Esophagus squamous epithelium (tissue), 5 donors: ENCODE data around the gene GPRIN2. TPM values are rescaled to one million over a fixed set of nuclear protein-coding genes. Genes with fewer than 3 reads are reported as not detected.
A peak's percentile ranks its signal among the peaks of the same experiment; 100 is the strongest.

Experiments
- DNase-seq: peaks from one replicate; lab custom pipeline; 2025; lab: John Stamatoyannopoulos, UW
- H3K27ac ChIP-seq, 4 donors: fragments of 200-600 bp; sonication (generic); one replicate each; pipeline ENCODE4 v1.5.1; 2016 to 2019; ENCODE audit warnings: mild to moderate bottlenecking in 1 of 4
- H3K27me3 ChIP-seq, 4 donors: fragments of 200-600 bp; sonication (generic); 1 replicate in 3 of 4; 2 replicates in 1 of 4; pipeline versions ENCODE4 v1.5.1 to v1.6.0; 2017 to 2021; ENCODE audit warnings: antibody characterized with exemption in 1 of 4
- H3K36me3 ChIP-seq, 3 donors: fragments of 200-600 bp; sonication (generic); one replicate each; pipeline ENCODE4 v1.5.1; 2016 to 2019
- H3K4me1 ChIP-seq, 3 donors: fragments of 200-600 bp; sonication (generic); one replicate each; pipeline ENCODE4 v1.5.1; 2017 to 2019
- H3K4me3 ChIP-seq, 4 donors: fragments of 200-600 bp; sonication (generic); 1 replicate in 3 of 4; 2 replicates in 1 of 4; pipeline ENCODE4 v1.5.1; 2016 to 2019; ENCODE audit warnings: mild to moderate bottlenecking in 2 of 4, moderate library complexity in 1 of 4
- H3K9me3 ChIP-seq, 3 donors: fragments of 200-600 bp; sonication (generic); one replicate each; pipeline ENCODE4 v1.5.1; 2016 to 2019
- CTCF ChIP-seq, 6 experiments: fragments of 450-650 bp in 4 of 6; fragments of 200-600 bp in 2 of 6; sonication (generic) in 2 of 6; IDR thresholded peaks; one replicate each; pipeline ENCODE4 v1.5.1; 2016 to 2019; ENCODE audit warnings: antibody characterized with exemption in 6 of 6, mild to moderate bottlenecking in 4 of 6, moderate library complexity in 4 of 6
- POLR2A ChIP-seq, 4 donors: fragments of 450-650 bp; IDR thresholded peaks; one replicate each; pipeline ENCODE4 v1.6.1; 2017; ENCODE audit warnings: antibody characterized with exemption in 4 of 4, mild to moderate bottlenecking in 4 of 4, moderate library complexity in 3 of 4
- WGBS, 2 donors: methylation state at CpG; one replicate each; pipeline ENCODE4 v1.1.5; 2018; 5-methylcytosine and 5-hydroxymethylcytosine counted together
- intact Hi-C: fragments of 100-400 bp; cut with DNase I; formaldehyde crosslinking; loops from one replicate; pipeline ENCODE4 v1.15.0; 2022
- total RNA-seq, 4 donors: library from RNA; depleted of rRNA; stranded (reverse); fragments of >200 nt; gene quantifications; one replicate each; pipeline ENCODE4 v1.1.0, GENCODE V29; 2016
- donor health status: DM: yes; HTN: yes; CAD: no.

Gene GPRIN2
- total RNA-seq, 4 donors from 2014 or later = 7.6 to 8.3 (median 8.1) TPM

- peak overlapping the region in 1 of 4 donors; percentile 43 for H3K27ac ChIP-seq
- H3K9me3 ChIP-seq = no peaks in the 10 kb centered on the region
- intact Hi-C loops = no loop called here
- TF ChIP-seq CTCF (IDR thresholded peaks at IDR 0.05) = no peak
- no peak for TF ChIP-seq POLR2A (IDR thresholded peaks at IDR 0.05)
- peaks cover 16 to 75% (median 21%) of the 10 kb centered on the region in 3 donors for H3K4me1 ChIP-seq
- 84 to 88% methylated on average over 14 of the region's 14 CpGs for WGBS, 2 donors
- peaks cover 0 to 17% (median 0%) of the 10 kb centered on the region in 4 donors for H3K27me3 ChIP-seq
- DNase-seq = no peak
- H3K4me3 ChIP-seq = no peak overlapping the region
- no peaks in the 10 kb centered on the region for H3K36me3 ChIP-seq
These were observed 12.7 kb downstream of the GPRIN2 start for GRCh38 chr10:46543466-46544377.

GRCh38 chr10:46542567-46543465 is 13.6 kb downstream of the GPRIN2 start:
- WGBS, 2 donors = 65 to 68% methylated on average over 7 of the region's 7 CpGs
- no peak overlapping the region for H3K27ac ChIP-seq
- H3K9me3 ChIP-seq = no peaks in the 10 kb centered on the region
- H3K4me3 ChIP-seq = no peak overlapping the region
- TF ChIP-seq CTCF (IDR thresholded peaks at IDR 0.05) = no peak
- TF ChIP-seq POLR2A (IDR thresholded peaks at IDR 0.05) = no peak
- no peak for DNase-seq
- H3K27me3 ChIP-seq = peaks cover 0 to 17% (median 0%) of the 10 kb centered on the region in 4 donors
- H3K4me1 ChIP-seq = peaks cover 16 to 69% (median 21%) of the 10 kb centered on the region in 3 donors
- intact Hi-C loops = no loop called here
- no peaks in the 10 kb centered on the region for H3K36me3 ChIP-seq

GRCh38 chr10:46541735-46542566 is 14.5 kb downstream of the GPRIN2 start:
- no peak for DNase-seq
- H3K4me3 ChIP-seq = peak overlapping the region in 1 of 4 donors; percentile 32

More at GRCh38 chr10:46541735-46542566, 14.5 kb downstream of the GPRIN2 start:
- Histone ChIP-seq H3K27ac (no peak overlapping the region), H3K36me3 (no peaks in the 10 kb centered on the region), H3K27me3 (peaks cover 0 to 25% (median 0%) of the 10 kb centered on the region in 4 donors), H3K9me3 (no peaks in the 10 kb centered on the region), H3K4me1 (peaks cover 16 to 60% (median 21%) of the 10 kb centered on the region in 3 donors)
- TF ChIP-seq CTCF (IDR thresholded peaks at IDR 0.05) (no peak), POLR2A (IDR thresholded peaks at IDR 0.05) (no peak)
- 71 to 74% methylated on average over 7 of the region's 7 CpGs for WGBS, 2 donors
- intact Hi-C loops = no loop called here
